AG09319 (cell line): Measurements from ENCODE around the gene CLEC16A.

Experiments used
- DNase-seq: peaks from one replicate; pipeline ENCODE4 v3.0.0-alpha.2; 2010; ENCODE audit warnings: low read depth; ENCODE audit errors: extremely low read depth
- TF ChIP-seq, protein P1 (sequence below): IDR thresholded peaks from 2 replicates; pipeline ENCODE4 v1.5.1; 2011; ENCODE audit warnings: low read depth, mild to moderate bottlenecking, inconsistent platforms, low read length, moderate library complexity

Gene CLEC16A

GRCh38 chr16:11170201-11170600 lies 225.8 kb downstream of the CLEC16A start:
- TF ChIP-seq, protein P1, sequence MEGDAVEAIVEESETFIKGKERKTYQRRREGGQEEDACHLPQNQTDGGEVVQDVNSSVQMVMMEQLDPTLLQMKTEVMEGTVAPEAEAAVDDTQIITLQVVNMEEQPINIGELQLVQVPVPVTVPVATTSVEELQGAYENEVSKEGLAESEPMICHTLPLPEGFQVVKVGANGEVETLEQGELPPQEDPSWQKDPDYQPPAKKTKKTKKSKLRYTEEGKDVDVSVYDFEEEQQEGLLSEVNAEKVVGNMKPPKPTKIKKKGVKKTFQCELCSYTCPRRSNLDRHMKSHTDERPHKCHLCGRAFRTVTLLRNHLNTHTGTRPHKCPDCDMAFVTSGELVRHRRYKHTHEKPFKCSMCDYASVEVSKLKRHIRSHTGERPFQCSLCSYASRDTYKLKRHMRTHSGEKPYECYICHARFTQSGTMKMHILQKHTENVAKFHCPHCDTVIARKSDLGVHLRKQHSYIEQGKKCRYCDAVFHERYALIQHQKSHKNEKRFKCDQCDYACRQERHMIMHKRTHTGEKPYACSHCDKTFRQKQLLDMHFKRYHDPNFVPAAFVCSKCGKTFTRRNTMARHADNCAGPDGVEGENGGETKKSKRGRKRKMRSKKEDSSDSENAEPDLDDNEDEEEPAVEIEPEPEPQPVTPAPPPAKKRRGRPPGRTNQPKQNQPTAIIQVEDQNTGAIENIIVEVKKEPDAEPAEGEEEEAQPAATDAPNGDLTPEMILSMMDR, result no peak

DNA sequence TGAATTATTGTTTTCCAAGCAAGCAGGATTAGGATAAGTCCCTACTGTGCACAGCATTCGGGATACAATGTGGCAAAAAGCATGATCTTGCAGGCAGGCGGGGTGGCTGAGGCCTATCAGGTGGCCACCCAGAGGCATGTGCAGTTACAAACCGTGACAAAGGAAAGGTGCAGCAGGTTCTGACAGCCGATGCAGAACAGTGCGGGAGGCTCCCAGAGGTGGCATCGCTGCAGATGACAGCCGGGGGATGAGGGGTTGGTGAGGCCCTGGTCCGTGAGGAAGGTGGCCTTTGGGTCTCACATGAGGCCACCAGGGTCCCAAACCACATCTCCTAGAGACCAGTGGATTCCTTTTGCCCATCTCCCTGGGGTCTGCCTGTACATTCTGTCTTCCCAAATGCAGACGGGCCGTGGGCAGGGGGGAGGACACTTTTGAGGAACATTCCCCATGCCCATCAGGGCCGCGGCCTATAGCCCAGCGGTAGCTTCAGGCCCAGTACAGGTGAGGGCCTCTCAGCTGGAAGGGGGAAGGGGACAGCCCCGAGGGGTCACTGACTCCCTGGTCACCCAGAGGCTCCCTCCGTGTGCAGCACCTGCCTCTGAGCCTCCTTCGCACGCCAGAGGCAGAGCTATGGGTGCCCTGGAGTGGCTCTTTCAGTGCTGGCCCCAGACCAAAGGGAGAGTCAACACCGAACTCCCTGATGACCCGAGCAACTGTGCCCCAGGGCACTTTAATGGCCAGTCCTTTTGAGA lies 226.5 kb downstream of the CLEC16A start:
- TF ChIP-seq, protein P1, result no peak
- no peak for DNase-seq

More at GRCh38 chr16:11170201-11170600, 225.8 kb downstream of the CLEC16A start:
- no peak for DNase-seq

GRCh38 chr16:11171448-11171709 lies 227.0 kb downstream of the CLEC16A start:
- TF ChIP-seq, protein P1, result no peak
- DNase-seq, result no peak

- TF ChIP-seq, protein P1, result no peak
- DNase-seq, result no peak
Observed at GRCh38 chr16:11171757-11172299, 227.5 kb downstream of the CLEC16A start.

DNA sequence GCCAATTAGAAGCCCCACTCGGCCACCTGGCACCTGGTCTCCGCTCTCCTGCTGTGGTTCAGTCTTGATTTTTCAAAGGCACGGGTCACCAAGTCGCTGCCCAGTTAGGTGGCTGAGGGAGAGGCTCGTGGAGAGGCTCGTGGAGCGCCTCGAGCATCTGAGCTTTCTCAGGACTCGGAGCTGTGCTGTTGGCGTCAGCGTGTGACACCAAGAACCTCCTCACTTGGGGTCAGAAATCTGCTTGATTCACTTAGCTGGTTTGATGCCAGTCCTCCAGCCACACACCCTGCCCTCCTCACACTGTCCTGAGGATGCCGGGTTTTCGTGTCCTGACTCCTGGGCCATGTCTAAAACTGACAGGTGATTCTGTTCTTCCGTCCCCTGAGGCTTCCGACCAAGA lies 229.1 kb downstream of the CLEC16A start:
- TF ChIP-seq, protein P1, result no peak
- DNase-seq, result no peak

DNA sequence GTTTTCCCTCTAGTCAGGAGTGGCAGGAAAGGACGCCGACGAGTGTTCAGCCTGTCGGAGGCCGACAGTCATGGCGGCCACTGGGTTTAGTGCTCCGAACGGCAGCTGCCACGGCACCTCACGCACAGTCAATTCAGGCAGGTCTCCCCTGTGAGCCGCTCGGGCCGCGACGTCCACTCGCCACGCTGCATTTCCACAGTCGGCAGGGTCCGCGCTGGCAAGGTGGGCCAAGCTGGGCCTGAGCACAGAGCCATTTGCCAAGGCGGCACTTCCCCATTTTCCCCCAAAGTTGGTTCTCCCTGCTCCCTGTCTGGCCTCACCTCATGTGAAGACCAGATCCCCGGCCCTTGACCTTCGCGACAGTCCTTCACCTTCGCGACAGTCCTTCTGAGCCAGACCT lies 229.8 kb downstream of the CLEC16A start:
- TF ChIP-seq, protein P1, result no peak
- DNase-seq, result no peak

- DNase-seq, result no peak
- TF ChIP-seq, protein P1, result no peak
Observed at GRCh38 chr16:11175106-11175786, 230.9 kb downstream of the CLEC16A start.
